Measurements from ENCODE around the gene ATP1B3.

DNA sequence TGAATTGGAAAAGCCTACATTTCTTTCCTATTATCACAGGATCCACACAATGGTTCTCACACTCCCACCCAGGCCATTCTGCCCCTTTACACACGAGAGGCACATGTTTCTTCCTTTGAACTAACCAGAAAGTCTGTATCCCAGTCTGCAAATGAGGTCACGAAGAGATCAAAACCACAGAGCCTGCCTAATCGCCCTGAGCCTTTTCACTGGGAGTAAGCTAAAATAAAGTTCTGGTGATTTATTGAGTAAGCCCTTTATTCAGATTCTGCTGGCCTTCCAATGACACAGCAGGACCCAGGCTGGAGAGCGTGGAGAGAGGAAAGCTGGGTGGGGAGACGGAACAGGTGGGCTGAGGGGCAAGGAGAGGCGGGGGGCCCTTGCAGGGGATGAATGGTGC lies 78.7 kb downstream of the ATP1B3 start:
- no peak for TF ChIP-seq GATA2 (IDR thresholded peaks at IDR 0.05; ENCODE audit: low read depth, low read length)
- TF ChIP-seq GATA3 (IDR thresholded peaks at IDR 0.05; ENCODE audit: low read depth, low read length), result no peak

Data from SH-SY5Y (cell line).